IMR-90 (cell line): ENCODE measurements around the gene SERTAD4. TPM values are rescaled to one million over a fixed set of nuclear protein-coding genes. Genes with fewer than 3 reads are reported as not detected.
A peak's percentile ranks its signal among the peaks of the same experiment; 100 is the strongest.

Experiments
- ATAC-seq: fragments of 200-7000 bp; cut with Tn5 transposase; 2 replicates; pipeline ENCODE4 v1.9.1; 2020; ENCODE audit warnings: low read depth, mild to moderate bottlenecking, moderate library complexity
- BruUV-seq: library from RNA; stranded (reverse); fragments of 400-500 nt; replicated peaks from 2 replicates; lab custom pipeline; 2021; lab: Mats Ljungman, UMichigan
- CTCF ChIA-PET: fragments of 300-600 bp; formaldehyde crosslinking; extraction: SDS; loops from one replicate; lab custom pipeline; 2021; ENCODE audit warnings: antibody characterized with exemption; lab: Yijun Ruan, JAX
- POLR2A ChIA-PET: fragments of 300-600 bp; sonication (Branson Sonifier 250); formaldehyde crosslinking; loops from one replicate; lab custom pipeline; 2022; ENCODE audit warnings: antibody characterized with exemption; ENCODE audit not compliant: unreplicated experiment; lab: Charles Lee
- DNase-seq: peaks from one replicate; pipeline ENCODE4 v3.0.0; 2013
- H2AFZ ChIP-seq: replicated peaks from 2 replicates; pipeline ENCODE3; 2013; ENCODE audit warnings: low read length, mild to moderate bottlenecking; ENCODE audit not compliant: poor library complexity
- H2AK5ac ChIP-seq: 2 replicates; pipeline ENCODE4 v1.6.1; 2013; ENCODE audit warnings: low read depth, low read length, inconsistent platforms
- H2AK9ac ChIP-seq: replicated peaks from 2 replicates; pipeline ENCODE3; 2013; ENCODE audit warnings: mild to moderate bottlenecking, low read depth, low read length, moderate library complexity; ENCODE audit not compliant: poor library complexity
- H2BK120ac ChIP-seq: 2 replicates; pipeline ENCODE4 v1.6.1; 2013; ENCODE audit warnings: low read depth, low read length, inconsistent platforms
- H2BK15ac ChIP-seq: 3 replicates; pipeline ENCODE4 v1.6.1; 2013; ENCODE audit warnings: low read depth, low read length, inconsistent platforms
- H2BK20ac ChIP-seq: 2 replicates; pipeline ENCODE4 v1.6.1; 2013; ENCODE audit warnings: low read depth, mild to moderate bottlenecking, inconsistent platforms, low read length, moderate library complexity
- H2BK5ac ChIP-seq: 2 replicates; pipeline ENCODE4 v1.6.1; 2013; ENCODE audit warnings: mild to moderate bottlenecking, low read depth, low read length, inconsistent platforms; ENCODE audit not compliant: poor library complexity, severe bottlenecking
- H3K14ac ChIP-seq: replicated peaks from 2 replicates; pipeline ENCODE4 v1.6.1; 2013; ENCODE audit warnings: low read depth, low read length, inconsistent platforms
- H3K18ac ChIP-seq: 2 replicates; pipeline ENCODE4 v1.6.1; 2013; ENCODE audit warnings: low read depth, low read length, control low read depth
- H3K23ac ChIP-seq: 2 replicates; pipeline ENCODE4 v1.6.1; 2013; ENCODE audit warnings: low read depth, low read length, inconsistent platforms
- H3K27ac ChIP-seq: 2 replicates; pipeline ENCODE4 v1.5.1; 2013; ENCODE audit warnings: mild to moderate bottlenecking, control low read depth, low read length; ENCODE audit not compliant: insufficient read depth
- H3K27me3 ChIP-seq: 2 replicates; pipeline ENCODE4 v1.6.1; 2013; ENCODE audit warnings: low read length; ENCODE audit not compliant: control insufficient read depth, insufficient read depth
- H3K36me3 ChIP-seq: 2 replicates; pipeline ENCODE4 v1.6.1; 2013; ENCODE audit warnings: low read length, mixed read lengths; ENCODE audit not compliant: control insufficient read depth, insufficient read depth
- H3K4ac ChIP-seq: 2 replicates; pipeline ENCODE4 v1.6.1; 2013; ENCODE audit warnings: low read depth, low read length, inconsistent platforms
- H3K4me1 ChIP-seq: 2 replicates; pipeline ENCODE4 v1.6.1; 2013; ENCODE audit warnings: low read length, mixed read lengths; ENCODE audit not compliant: control insufficient read depth, insufficient read depth
- H3K4me2 ChIP-seq: 2 replicates; pipeline ENCODE4 v1.6.1; 2013; ENCODE audit warnings: low read depth, mild to moderate bottlenecking, control low read depth, low read length, moderate library complexity
- H3K4me3 ChIP-seq: 2 replicates; pipeline ENCODE4 v1.5.1; 2013; ENCODE audit warnings: low read depth, mild to moderate bottlenecking, control low read depth, low read length, moderate library complexity; ENCODE audit not compliant: insufficient read depth
- H3K56ac ChIP-seq: 2 replicates; pipeline ENCODE4 v1.6.1; 2013; ENCODE audit warnings: low read length, inconsistent platforms; ENCODE audit not compliant: insufficient read depth; ENCODE audit errors: extremely low read depth
- H3K79me1 ChIP-seq, 2 experiments: 2 replicates each; pipeline ENCODE4 v1.6.1; 2013; ENCODE audit warnings: low read length in 2 of 2, inconsistent platforms in 1 of 2, low read depth in 1 of 2
- H3K9ac ChIP-seq: 2 replicates; pipeline ENCODE4 v1.6.1; 2013; ENCODE audit warnings: low read depth, low read length, control low read depth
- H3K9me1 ChIP-seq: 2 replicates; pipeline ENCODE4 v1.6.1; 2013; ENCODE audit warnings: low read length, inconsistent platforms; ENCODE audit not compliant: insufficient read depth
- H3K9me3 ChIP-seq: 2 replicates; pipeline ENCODE4 v1.6.1; 2013; ENCODE audit warnings: low read length; ENCODE audit not compliant: control insufficient read depth, insufficient read depth
- H4K20me1 ChIP-seq: 2 replicates; pipeline ENCODE4 v1.6.1; 2013; ENCODE audit warnings: low read length, inconsistent platforms; ENCODE audit not compliant: insufficient read depth
- H4K5ac ChIP-seq: 2 replicates; pipeline ENCODE4 v1.6.1; 2013; ENCODE audit warnings: mild to moderate bottlenecking, low read depth, low read length, control low read depth
- H4K8ac ChIP-seq, 2 experiments: 2 replicates each; pipeline ENCODE4 v1.6.1; 2013; ENCODE audit warnings: low read depth in 2 of 2, low read length in 2 of 2, control low read depth in 1 of 2, inconsistent platforms in 1 of 2
- H4K91ac ChIP-seq: 2 replicates; pipeline ENCODE4 v1.6.1; 2013; ENCODE audit warnings: low read depth, low read length, inconsistent platforms; ENCODE audit not compliant: insufficient read depth
- BHLHE40 ChIP-seq: fragments of 150-350 bp; IDR thresholded peaks from 2 replicates; pipeline ENCODE4 v1.6.1; 2016; ENCODE audit warnings: mild to moderate bottlenecking, low read depth, low read length
- CHD1 ChIP-seq: IDR thresholded peaks from 2 replicates; pipeline ENCODE4 v1.6.1; 2012; ENCODE audit warnings: low read depth, low read length, improper control_type of control experiment
- CTCF ChIP-seq: conservative IDR thresholded peaks from 2 replicates; pipeline ENCODE4 v1.5.1; 2012; ENCODE audit warnings: mild to moderate bottlenecking, low read depth, low read length, improper control_type of control experiment
- ELK1 ChIP-seq: fragments of 150-350 bp; IDR thresholded peaks from 2 replicates; pipeline ENCODE4 v1.6.1; 2016; ENCODE audit warnings: low read depth, mild to moderate bottlenecking, low read length, moderate library complexity, borderline replicate concordance
- FOS ChIP-seq: fragments of 150-350 bp; IDR thresholded peaks from 2 replicates; pipeline ENCODE4 v1.6.1; 2016; ENCODE audit warnings: low read depth, low read length
- MAZ ChIP-seq: IDR thresholded peaks from 2 replicates; pipeline ENCODE4 v1.6.1; 2012; ENCODE audit warnings: low read depth, mild to moderate bottlenecking, low read length, improper control_type of control experiment, moderate library complexity, borderline replicate concordance
- NFE2L2 ChIP-seq: fragments of 150-350 bp; IDR thresholded peaks from 2 replicates; pipeline ENCODE4 v1.6.1; 2016; ENCODE audit warnings: low read depth, mild to moderate bottlenecking, low read length
- POLR2A ChIP-seq: IDR thresholded peaks from 2 replicates; pipeline ENCODE4 v1.6.1; 2012; ENCODE audit warnings: mild to moderate bottlenecking, low read depth, low read length
- RAD21 ChIP-seq: IDR thresholded peaks from 2 replicates; pipeline ENCODE4 v1.6.1; 2012; ENCODE audit warnings: low read length, improper control_type of control experiment
- RCOR1 ChIP-seq: IDR thresholded peaks from 2 replicates; pipeline ENCODE4 v1.6.1; 2012; ENCODE audit warnings: mild to moderate bottlenecking, low read length, improper control_type of control experiment; ENCODE audit not compliant: insufficient replicate concordance
- RFX5 ChIP-seq: IDR thresholded peaks from 2 replicates; pipeline ENCODE4 v1.8.0; 2012; ENCODE audit warnings: low read depth, mild to moderate bottlenecking, low read length, moderate library complexity
- SMC3 ChIP-seq: fragments of 150-350 bp; IDR thresholded peaks from 2 replicates; pipeline ENCODE4 v1.6.1; 2016; ENCODE audit warnings: low read depth, mild to moderate bottlenecking, antibody characterized with exemption, low read length, moderate library complexity
- USF2 ChIP-seq: fragments of 150-350 bp; IDR thresholded peaks from 2 replicates; pipeline ENCODE4 v1.6.1; 2017; ENCODE audit warnings: mild to moderate bottlenecking, antibody characterized with exemption, low read length, low read depth
- WGBS, 2 experiments: methylation state at CpG; one replicate each; pipeline versions ENCODE4 v1.1.5 to v1.1.7; 2013; ENCODE audit warnings: missing lambda C conversion rate in 2 of 2; ENCODE audit not compliant: insufficient read length in 1 of 2; ENCODE audit errors: extremely low coverage in 2 of 2; 5-methylcytosine and 5-hydroxymethylcytosine counted together
- dilution Hi-C: fragments of 300-500 bp; cut with HindIII; formaldehyde crosslinking; loops from one replicate; pipeline ENCODE4 v1.14.3; 2018; ENCODE audit warnings: low sequenced_read_pairs; ENCODE audit not compliant: unreplicated experiment
- in situ Hi-C: fragments of 300-500 bp; cut with MboI; formaldehyde crosslinking; loops from 3 replicates; pipeline ENCODE4 v1.14.3; 2019; ENCODE audit warnings: low sequenced_read_pairs, inconsistent platforms, mixed read lengths
- intact Hi-C: fragments of 100-400 bp; cut with micrococcal nuclease; formaldehyde crosslinking; loops from 2 replicates; pipeline ENCODE4 v1.10.0; 2022
- polyA plus RNA-seq, 3 experiments: library from polyadenylated mRNA; depleted of rRNA; stranded (reverse); fragments of >200 nt; gene quantifications; 2 replicates each; pipeline ENCODE4 v1.2.3, GENCODE V29; 2012; ENCODE audit warnings: low replicate concordance in 1 of 3
- total RNA-seq: library from RNA; depleted of rRNA; stranded (reverse); fragments of >200 nt; gene quantifications from 2 replicates; pipeline ENCODE4 v1.2.3, GENCODE V29; 2012

Gene SERTAD4
- total and polyA plus RNA-seq, 2 of the 4 experiments (the other 2 are of a cell fraction): under 0.01 to 0.22 TPM

GRCh38 chr1:210262897-210263272, 30.3 kb downstream of the SERTAD4 start:
- peak overlapping the region; percentile 83 for H2AFZ ChIP-seq
- H3K36me3 ChIP-seq: no peaks in the 10 kb centered on the region
- H2AK9ac ChIP-seq: peak overlapping the region; percentile 71
- BruUV-seq: no TSS peak
- no peaks in the 10 kb centered on the region for H3K9me3 ChIP-seq
- intact Hi-C loops (no loop called here), dilution Hi-C loops (no loop called here), in situ Hi-C loops (no loop called here)
- peaks cover 4% of the 10 kb centered on the region; the same call in 1 of the 2 replicates for H3K9me1 ChIP-seq
- H3K23ac ChIP-seq: 0 out of 2 replicates have a peak overlapping the region, but pooled peaks have one; percentile 64
- WGBS, 2 experiments: no CpG with 5 or more reads among the region's 4 CpGs
- peak overlapping the region; percentile 61; the same call in 1 of the 2 replicates for H4K91ac ChIP-seq
- peak overlapping the region; percentile 10; the same call in 1 of the 2 replicates for H3K4me2 ChIP-seq
- DNase-seq: no peak
- POLR2A ChIA-PET: no interaction called here
- peak overlapping the region; percentile 78 for H3K4ac ChIP-seq
- no peak for ATAC-seq
- H4K20me1 ChIP-seq: no peaks in the 10 kb centered on the region
- H3K27me3 ChIP-seq: peaks cover 7% of the 10 kb centered on the region; the same call in 1 of the 2 replicates
- H3K27ac ChIP-seq: peak overlapping the region; percentile 11; the same call in 1 of the 2 replicates
- peak overlapping the region in 1 of 2 experiments; percentile 78; a peak in 1 of 4 replicates for H4K8ac ChIP-seq
- H2AK5ac ChIP-seq: peak overlapping the region; percentile 88; the same call in 1 of the 2 replicates
- H3K9ac ChIP-seq: no peak overlapping the region
- H2BK5ac ChIP-seq: no peak overlapping the region
- no peak overlapping the region; the same call in 1 of the 2 replicates for H3K56ac ChIP-seq
- H2BK15ac ChIP-seq: peak overlapping the region; percentile 66; the same call in 1 of the 3 replicates
- peak overlapping the region; percentile 43; the same call in 1 of the 2 replicates for H3K18ac ChIP-seq
- CTCF ChIA-PET: interaction anchor here (0.6 to 1.4 kb wide), 2 partner anchors 29 to 1392 kb away, joined by 3 to 4 read pairs; no protein-coding TSS in a partner anchor
- peak overlapping the region; percentile 75 for H2BK20ac ChIP-seq
- peak overlapping the region; percentile 46; the same call in 1 of the 2 replicates for H4K5ac ChIP-seq
- TF ChIP-seq USF2: no peak
- no peak for TF ChIP-seq CHD1
- TF ChIP-seq BHLHE40: no peak
- TF ChIP-seq POLR2A: no peak
- no peak for TF ChIP-seq CTCF
- no peak for TF ChIP-seq RAD21
- TF ChIP-seq MAZ: no peak
- TF ChIP-seq FOS: no peak
- TF ChIP-seq SMC3: no peak
- no peak for TF ChIP-seq RFX5
- TF ChIP-seq ELK1: no peak
- no peak for TF ChIP-seq RCOR1
- TF ChIP-seq NFE2L2: no peak
- H3K4me1 ChIP-seq: peaks cover 3% of the 10 kb centered on the region; the same call in 1 of the 2 replicates
- H2BK120ac ChIP-seq: peak overlapping the region; percentile 76
- no peaks in the 10 kb centered on the region for H3K79me1 ChIP-seq
- no peak overlapping the region for H3K4me3 ChIP-seq
- H3K14ac ChIP-seq: 0 out of 2 replicates have a peak overlapping the region, but pooled peaks have one; percentile 61
